ENCODE results near the gene LKAAEAR1.
"Not testable (repeated sequence)": the region's sequence is repeated elsewhere in the genome, so short reads cannot be mapped to it uniquely, and the experiment has no call there.

Gene LKAAEAR1, protein sequence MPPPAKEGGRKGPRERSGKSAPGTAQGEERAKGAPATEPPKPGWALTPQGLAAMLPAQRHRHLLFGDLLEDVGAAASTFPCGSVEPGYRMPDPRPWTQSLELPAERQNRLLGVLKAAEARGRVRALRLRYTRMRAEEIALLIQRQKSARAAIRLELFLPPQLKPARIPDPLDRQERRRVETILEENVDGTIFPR

GRCh38 chr20:64083804-64084684 is at the start of gene LKAAEAR1:
Gene LKAAEAR1, minus strand, starts transcription at chr20:64084398. Its CDS starts 179 bp downstream, at chr20:64084219.
- no peak for DNase-seq

GRCh38 chr20:64131406-64131805 is 47.2 kb upstream of the LKAAEAR1 start:
- DNase-seq: peak; percentile 5

GRCh38 chr20:64130876-64131275 is 46.7 kb upstream of the LKAAEAR1 start:
- DNase-seq: no peak

GRCh38 chr20:64130271-64130670 is 46.1 kb upstream of the LKAAEAR1 start:
- no peak for DNase-seq

DNA sequence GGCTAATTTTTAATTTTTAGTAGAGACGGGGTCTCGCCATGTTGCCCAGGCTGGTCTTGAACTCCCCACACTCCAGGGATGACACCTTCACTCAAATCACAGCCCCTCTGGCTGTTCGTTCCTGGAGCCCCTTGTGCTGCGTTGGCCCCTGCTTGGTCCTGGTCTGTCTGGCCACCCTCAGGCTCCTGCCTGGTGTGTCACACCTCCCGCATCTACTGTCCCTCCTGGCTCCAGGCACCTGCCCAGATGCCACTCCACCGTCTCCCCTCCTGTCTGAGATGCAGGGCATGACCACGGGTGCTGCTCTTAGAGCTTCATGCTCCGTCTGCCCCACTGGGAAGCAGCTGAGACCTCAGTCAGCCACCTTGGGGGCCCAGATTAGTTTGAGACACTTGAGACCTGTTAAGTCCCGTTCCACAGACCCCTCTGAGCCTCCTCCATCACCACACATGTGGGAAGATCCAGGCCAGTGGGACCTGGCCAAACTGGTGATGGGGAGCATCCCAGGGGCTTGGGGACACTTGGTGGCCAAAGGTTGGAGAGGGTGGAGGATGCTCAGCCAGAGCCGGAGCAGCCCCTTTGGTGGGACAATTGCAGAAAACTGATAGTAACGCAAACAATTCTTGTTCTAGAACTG is 45.1 kb upstream of the LKAAEAR1 start:
- DNase-seq: no peak

GRCh38 chr20:64123517-64123916 is 39.3 kb upstream of the LKAAEAR1 start:
- not testable (repeated sequence) for DNase-seq

- not testable (repeated sequence) for DNase-seq
Measured at GRCh38 chr20:64122927-64123326, 38.7 kb upstream of the LKAAEAR1 start.

DNA sequence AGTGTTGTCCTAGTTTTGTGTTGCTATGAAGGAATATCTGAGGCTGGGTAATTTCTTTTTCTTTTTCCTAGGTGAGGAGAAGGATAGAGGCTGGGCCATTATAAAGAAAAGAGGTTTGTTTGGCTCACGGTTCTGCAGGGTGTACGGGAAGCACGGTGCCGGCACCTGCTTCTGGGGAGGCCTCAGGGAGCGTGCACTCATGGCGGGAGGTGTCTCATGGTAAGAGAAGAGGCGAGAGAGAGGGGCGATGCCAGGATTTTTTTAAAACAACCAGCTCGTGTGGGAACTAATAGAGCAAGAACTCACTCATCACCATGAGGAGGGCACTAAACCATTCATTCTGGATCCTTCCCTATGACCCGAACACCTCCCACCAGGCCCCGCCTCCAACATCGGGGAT is 37.4 kb upstream of the LKAAEAR1 start:
- no peak for DNase-seq

DNA sequence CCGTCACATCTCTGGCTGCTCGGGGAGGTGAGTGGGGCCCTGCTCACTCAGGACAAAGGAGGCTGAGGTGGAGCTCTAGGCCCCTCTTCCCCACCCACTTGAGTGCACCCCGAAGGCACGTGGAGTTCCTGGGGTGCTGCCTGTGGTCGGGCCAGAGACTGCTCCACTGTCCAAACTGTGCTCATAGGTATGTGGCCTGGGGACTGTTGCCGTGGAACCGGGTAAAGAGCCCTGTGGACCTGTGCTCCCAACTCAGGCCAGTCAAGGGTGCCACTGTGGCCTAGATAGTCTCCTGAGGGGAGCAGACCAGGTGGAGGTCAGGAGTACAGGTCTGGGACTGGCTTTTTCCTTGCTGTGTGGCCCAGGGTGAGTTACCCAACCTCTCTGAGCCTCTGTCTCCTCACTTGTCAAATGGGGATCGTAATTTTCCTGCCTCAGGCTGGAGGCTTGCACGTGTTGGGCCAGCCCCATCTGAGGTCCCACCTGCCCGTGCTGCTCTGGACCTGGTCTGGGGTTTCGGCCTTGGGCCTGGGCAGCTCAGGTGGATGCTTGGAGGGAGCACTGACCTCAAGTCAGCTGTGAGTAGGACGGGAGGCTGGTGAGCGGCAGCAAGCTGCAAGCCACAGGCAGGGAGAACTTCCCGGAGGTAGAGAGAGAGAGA is 35.6 kb upstream of the LKAAEAR1 start:
- DNase-seq: no peak

DNA sequence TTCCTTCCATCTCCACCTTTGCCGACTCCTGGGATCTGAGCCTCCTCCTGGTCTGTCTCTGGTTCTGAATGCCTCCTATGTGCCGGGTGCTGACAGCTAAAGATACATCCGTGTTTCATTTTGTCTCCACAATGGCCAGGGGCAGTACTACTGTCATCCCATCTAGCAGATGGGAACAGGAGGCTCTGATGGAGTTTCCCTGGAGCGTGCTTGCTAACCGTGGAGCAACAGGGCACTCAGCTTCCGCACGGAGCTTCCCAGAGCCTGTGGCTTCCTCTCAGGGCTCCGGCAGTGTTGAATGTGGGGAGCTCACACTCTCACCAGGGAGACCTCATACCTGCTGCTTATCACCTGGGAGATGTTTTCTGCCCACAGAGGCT is 35.1 kb upstream of the LKAAEAR1 start:
- no peak for DNase-seq

- DNase-seq: not testable (repeated sequence)
Measured at GRCh38 chr20:64117432-64117777, 33.2 kb upstream of the LKAAEAR1 start.

DNA sequence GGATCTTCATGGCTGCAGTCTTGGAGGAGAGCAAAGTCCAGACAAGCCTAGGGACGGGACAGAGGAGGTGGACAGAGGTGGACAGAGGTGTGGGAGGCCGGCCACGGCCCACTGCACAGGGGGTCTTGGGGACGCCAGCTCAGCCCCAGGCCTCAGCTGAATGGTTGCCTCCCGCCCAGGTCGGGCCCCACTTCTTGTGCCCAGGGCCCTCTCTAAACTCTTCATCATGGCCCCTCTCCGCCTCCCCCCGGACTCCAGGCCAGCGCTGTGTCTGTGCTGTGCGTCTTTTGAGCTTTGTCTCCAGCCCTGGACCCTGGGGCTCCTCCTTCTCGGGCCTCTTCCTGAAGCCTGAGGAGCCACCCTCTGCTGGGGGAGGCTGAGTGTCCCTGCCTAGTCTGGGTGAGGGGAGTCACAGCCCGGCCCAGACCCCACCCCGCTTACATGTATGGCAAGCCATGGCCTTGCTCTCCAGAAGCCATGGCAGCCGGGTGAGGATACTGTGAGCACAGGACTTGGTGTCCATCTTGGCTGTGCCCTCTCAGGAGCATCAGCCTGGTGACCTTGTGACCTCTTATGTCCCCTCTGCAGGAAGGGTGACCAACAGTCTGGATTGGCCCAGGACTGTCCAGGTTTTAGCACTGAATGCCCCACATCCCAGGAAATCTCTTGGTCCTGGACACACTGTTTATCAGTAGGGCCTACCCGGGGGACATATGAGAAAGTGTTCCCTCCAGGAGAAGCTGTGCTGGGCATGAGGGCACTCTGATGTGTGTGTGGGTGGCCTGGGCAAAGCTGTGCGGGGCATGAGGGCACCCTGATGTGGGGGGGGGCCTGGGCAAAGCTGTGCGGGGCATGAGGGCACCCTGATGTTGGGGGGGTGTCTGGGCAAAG is 32.6 kb upstream of the LKAAEAR1 start:
- no peak for DNase-seq

- DNase-seq: no peak
Measured at GRCh38 chr20:64116016-64116415, 31.8 kb upstream of the LKAAEAR1 start.

DNA sequence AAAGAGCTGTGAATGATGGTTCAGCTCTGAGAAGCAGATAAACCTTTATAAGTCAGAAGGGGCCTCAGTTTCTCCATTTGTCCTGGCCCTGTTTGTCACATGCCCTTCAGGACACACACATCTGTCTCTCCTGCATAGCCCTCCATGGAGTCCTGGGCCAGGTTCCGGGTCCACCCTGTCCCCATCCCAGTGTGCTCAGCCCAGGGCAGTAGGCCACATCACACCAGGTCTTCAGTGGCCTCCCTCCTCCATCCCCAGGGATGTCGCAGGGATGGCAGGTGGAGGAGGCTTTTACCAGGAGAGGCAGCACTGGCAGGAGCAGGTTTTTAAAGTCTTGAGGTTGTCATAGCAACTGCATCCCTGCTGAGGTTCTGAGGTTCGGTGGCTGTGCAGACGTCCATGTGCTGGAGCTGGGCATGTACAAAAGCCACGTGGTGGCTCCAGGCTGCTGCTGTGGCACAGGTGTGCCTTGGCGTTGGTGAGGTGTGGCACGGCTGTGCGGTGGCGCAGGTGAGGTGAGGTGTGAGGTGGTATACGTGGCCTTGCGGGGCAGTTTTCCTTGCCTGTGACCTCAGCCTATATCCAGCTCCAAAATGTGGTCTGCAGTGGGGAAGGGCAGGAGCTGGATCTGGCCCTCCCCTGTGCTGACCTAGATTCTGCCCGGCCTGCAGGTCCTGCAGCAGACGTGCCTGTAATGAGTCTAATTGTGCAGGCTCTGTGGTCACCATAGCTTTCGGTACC is 31.1 kb upstream of the LKAAEAR1 start:
- no peak for DNase-seq

DNA sequence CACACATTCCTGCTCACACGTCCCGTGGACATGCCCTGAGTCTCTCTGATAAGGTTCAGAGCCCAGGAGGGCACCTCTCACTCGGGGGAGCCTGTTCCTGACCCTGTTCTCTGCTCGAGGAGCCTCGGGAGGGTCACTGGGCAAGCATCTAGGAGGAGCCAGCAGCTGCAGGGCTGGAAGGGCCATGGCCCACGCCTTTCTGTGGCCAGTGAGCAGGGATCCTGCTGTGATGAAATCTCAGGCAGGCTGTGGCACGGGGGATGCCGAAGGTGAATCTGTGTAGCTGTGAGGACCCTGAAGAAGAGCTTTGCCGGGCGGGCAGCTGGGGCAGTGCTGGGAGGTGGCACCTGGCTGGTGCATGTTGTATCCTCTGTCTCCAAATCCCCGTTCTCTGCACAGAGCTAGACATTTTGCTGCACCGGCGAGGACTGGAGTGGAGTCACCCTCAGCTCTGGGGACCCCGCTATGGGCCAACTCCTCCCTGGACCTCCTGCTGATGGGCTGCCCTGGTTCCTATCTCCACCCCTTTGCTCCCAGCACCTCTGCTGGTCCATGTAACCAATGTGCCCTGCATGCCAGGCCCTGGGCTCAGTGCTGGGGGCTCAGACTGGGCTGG is 30.3 kb upstream of the LKAAEAR1 start:
- no peak for DNase-seq

DNA sequence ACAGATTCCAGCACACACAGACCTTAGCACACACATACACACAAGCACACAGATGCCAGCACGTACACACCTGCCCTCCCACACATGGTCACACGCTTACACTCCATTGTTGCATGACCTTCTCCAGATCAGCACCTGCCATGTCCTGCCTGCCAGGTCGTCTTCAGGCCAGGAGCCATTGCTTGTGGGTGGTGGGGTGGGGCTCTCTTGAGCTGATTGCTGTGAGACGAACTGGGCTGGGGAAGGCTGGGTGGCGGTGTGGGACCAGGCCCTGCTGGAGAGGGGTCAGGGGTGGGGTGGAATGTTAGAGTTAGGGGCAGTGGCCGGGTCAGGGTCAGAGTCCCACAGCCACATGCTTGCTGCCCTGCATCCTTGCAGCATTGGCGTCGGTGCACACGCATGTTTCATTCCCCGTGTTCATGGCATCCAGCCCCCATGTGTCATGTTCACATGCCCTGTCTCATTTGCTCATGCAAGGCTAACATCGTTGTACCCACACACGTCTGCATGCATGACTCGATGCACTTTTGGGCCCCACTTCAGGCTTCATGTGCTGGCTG is 29.7 kb upstream of the LKAAEAR1 start:
- no peak for DNase-seq

DNA sequence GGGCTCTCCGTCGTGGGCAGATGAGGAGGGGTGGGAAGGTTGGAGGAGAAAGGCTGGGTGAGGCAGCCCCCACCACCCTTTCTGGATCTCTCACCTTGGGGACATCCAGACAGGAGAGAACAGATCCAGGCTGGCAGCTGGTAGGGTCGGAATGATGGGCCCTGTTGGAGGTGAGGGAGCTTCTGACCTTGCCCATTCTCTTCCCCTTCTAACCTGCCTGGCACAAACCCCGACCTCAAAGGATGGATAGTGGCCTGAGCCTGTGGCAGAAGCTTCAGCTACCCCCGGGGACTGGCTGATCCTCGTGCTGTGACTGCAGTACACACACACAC is 29.2 kb upstream of the LKAAEAR1 start:
- no peak for DNase-seq

DNA sequence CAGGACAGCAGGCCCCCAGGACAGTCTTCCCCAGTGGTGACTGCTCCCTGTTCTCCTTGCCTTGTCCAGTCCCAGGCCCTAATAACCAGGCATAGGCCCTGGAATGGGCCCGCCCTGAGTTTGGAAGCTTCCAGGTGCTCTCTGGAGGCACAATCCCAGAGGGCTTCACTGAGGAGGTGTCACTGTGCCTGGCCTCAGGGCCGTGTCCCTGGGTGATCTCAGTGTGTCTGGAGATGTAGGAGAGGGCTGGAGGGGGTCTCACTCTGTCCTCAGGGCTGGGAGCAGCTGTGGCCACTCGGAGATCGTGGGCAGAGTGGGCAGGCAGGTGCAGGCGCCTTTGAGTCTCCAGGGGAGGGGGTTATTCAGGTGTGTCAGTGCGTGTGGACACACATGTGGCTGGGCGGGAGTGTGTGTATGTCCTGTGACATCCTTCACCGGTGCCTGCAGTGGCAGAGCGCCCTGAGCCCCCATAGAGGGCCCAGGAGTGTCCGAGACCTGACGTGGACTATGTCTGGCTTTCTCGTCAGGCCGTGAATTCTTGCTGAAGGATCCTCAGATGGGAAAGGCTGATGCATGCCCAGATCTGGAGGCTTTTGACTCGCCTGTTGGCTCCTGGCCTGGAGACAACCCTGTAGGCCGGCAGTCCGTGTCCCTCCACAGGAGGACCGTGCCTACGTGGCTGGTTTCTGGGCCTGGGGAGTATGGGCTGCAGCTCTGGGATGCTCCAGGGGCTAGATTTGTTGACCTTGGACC is 28.7 kb upstream of the LKAAEAR1 start:
- DNase-seq: no peak

DNA sequence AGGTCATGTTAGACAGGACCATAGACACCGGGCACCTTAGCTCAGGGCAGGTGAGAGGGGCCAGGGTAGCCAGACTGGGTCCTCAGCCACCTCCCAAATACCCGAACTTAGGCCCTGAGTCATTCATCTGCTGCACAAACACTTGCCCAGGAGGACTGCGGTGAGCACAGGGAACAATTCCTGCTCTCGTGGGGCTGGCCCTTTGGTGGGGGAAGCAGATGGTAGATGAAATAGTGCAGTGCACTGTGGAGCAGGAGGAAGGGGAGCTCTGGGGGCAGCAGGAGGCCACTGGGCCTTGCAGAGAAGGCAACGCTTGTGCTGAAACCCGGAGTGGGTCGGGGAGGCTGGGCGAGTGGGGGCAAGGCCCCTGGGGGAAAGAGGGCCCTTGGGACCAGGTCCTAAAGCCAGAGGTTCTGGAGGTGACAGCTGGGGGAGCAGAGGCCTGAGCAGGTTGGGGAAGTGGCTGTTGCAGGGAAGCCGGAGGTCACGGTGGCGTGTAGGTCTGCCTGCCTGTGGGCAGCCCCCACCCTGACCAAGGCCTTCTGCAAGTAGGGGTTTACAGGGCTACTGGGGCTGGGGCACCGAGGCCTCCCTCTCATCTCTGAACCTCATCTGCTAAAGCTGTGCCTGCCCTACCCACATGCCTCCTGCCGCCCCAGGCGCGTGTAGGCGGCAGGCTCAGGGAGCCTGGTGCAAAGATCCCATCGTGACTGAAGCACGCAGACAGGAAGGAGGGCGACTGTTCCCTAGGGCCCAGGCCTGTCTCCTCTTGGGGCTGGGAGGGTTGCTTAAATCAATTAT is 27.8 kb upstream of the LKAAEAR1 start:
- no peak for DNase-seq
